Adrenal gland (tissue), 5 donors: ENCODE data around the gene CSAG1.
"Not testable (repeated sequence)": the region's sequence is repeated elsewhere in the genome, so short reads cannot be mapped to it uniquely, and the experiment has no call there.

ENCODE experiments used
- CTCF ChIP-seq, 6 experiments: fragments of 450-650 bp in 4 of 6; fragments of 200-600 bp in 2 of 6; sonication (generic) in 1 of 6; IDR thresholded peaks; 1 replicate in 5 of 6; 2 replicates in 1 of 6; pipeline versions ENCODE4 v1.5.1 to v1.8.0; 2016 to 2021; ENCODE audit warnings: antibody characterized with exemption in 6 of 6, mild to moderate bottlenecking in 2 of 6, moderate library complexity in 1 of 6
- POLR2A ChIP-seq, 2 donors: fragments of 450-650 bp; IDR thresholded peaks; one replicate each; pipeline ENCODE4 v1.6.1; 2017; ENCODE audit warnings: antibody characterized with exemption in 2 of 2, mild to moderate bottlenecking in 2 of 2, moderate library complexity in 1 of 2
- donor health status: DM: no; HTN: no; CAD: no.

- TF ChIP-seq POLR2A, CTCF (IDR thresholded peaks at IDR 0.05): not testable (repeated sequence)
Observed at GRCh38 chrX:152736528-152736927, 3.0 kb upstream of the CSAG1 start.
